Measurements from ENCODE around the gene ADAMTS2. TPM values are rescaled to one million over a fixed set of nuclear protein-coding genes. Genes with fewer than 3 reads are reported as not detected.
"Not testable (repeated sequence)": the region's sequence is repeated elsewhere in the genome, so short reads cannot be mapped to it uniquely, and the experiment has no call there.

The ADAMTS2 gene
- total RNA-seq, 1 experiment from 2014 or later: 0.02 TPM

DNA sequence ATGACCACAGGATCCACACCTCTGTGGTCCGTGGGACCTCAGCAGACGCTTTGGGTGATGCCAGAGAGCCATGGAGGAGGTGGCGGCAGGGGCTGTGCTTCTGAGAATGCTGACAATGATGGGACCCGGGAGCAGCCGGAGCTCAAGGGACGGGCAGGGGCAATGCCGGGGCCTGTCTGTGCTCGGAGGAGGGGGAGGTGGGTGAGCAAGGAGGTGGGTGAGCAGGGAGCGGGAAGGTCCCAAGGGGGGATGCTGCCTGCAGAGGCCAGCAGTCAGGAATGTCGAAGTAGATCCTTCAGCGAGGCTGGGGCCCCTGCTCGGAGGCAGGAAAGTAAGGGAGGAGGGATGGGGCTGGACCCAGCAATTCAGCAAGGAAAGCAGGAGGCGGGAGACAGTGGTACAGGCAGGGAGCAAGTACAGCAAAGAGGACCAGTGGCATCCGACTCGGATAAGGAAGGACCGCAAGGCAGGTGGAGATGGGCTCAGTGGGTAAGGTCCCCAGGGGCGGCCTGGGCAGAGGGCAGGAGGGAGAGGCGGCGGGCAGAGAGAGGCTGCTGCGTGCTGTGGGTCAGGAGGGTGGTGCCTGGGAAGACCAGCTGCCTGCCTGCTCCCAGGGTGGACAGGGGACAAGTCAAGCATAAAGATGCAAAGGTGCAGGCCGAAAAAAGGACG is 49.0 kb downstream of the ADAMTS2 start:
- no peak for DNase-seq (ENCODE audit: low read depth)

DNA sequence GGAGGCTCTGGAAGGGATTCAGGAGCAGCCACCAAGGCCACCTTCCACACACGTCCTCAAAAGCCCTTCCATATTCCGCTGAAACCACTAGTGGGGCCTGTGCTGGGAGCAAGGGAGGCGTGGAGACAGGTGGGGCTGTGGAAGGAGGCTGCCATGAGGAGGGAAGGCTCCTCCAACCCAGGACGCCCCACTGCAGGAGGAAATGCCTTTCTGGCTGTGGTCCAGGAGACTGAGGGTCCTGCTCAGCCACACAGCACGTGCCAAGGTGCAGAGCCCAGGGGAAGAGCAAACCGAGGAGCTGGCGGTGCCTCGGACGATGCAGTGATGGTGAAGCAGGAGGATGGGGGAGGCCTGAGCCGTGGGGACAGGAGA is 49.5 kb downstream of the ADAMTS2 start:
- no peak for DNase-seq (ENCODE audit: low read depth)

DNA sequence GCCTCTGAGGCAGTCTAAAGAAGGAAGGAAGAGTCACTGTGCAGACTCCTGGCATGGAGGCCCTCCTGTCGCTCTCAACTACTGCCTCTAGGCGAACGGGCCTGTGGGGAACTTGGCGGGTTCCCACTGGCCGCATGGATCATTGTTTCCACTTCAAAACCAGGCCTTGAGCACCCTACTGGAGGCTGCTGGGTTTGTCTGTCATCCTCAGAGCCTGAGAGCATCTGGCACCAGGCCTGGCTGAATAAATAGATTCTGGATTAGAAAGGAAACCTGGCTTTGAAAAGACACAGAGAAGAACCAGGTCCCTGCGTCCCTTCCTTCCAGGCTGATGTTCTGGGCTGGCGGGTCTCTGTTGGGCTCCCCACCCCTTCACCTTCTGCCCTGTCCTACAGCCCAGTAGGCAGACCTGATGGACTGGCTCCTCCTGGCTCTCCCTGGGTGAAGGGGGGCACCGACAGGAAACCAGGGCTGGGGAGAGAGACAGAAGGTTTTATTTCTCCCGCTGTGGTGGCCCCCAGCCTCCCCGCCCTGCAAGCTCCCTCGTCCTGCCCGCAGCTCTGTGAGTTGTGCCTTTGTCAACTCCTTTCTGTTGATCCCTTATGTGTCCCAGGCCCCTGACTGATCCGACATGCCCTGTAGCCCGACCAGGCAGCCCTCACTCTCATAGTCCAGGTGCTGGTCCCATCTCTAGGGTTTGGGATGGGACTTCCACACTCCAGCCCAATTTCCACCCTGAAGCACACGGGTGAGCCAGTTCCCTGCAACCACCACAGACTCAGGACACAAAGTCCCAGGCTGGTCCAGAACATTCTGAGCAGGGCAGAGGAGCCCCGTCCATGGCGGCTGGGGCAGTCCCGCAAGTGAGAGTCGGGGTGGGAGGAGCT is 50.1 kb downstream of the ADAMTS2 start:
- peak; percentile 5 for DNase-seq (ENCODE audit: low read depth)

DNA sequence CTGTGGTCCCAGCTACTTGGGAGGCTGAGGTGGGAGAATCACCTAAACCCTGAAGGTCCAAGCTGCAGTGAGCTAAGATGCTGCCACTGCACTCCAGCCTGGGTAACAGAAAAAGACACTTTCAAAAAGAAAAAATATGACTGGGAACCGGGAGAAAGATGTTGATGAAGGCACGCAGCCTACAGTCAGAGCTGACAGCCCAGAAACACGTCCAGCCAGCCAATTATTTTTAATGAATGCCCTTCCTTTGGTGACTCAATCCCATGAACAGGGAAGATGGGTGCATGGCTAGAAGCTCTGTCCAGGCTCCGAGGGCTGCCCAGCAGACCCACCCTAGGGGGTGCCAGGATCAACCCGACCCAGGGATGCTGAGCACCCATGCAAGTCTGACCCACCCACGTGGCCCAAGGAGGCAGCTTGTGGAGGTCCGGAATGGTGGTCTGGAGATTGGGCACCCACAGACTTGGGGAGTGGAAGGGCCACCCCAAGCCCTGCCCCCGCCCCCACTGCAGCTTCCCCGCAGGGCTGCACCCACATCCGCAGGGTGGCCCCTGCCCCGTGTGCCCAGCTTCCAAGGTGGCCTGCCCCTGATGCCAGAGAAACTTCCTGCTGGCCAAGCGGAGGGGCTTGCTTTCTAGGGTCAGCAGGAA is 51.0 kb downstream of the ADAMTS2 start:
- DNase-seq (ENCODE audit: low read depth): no peak

DNA sequence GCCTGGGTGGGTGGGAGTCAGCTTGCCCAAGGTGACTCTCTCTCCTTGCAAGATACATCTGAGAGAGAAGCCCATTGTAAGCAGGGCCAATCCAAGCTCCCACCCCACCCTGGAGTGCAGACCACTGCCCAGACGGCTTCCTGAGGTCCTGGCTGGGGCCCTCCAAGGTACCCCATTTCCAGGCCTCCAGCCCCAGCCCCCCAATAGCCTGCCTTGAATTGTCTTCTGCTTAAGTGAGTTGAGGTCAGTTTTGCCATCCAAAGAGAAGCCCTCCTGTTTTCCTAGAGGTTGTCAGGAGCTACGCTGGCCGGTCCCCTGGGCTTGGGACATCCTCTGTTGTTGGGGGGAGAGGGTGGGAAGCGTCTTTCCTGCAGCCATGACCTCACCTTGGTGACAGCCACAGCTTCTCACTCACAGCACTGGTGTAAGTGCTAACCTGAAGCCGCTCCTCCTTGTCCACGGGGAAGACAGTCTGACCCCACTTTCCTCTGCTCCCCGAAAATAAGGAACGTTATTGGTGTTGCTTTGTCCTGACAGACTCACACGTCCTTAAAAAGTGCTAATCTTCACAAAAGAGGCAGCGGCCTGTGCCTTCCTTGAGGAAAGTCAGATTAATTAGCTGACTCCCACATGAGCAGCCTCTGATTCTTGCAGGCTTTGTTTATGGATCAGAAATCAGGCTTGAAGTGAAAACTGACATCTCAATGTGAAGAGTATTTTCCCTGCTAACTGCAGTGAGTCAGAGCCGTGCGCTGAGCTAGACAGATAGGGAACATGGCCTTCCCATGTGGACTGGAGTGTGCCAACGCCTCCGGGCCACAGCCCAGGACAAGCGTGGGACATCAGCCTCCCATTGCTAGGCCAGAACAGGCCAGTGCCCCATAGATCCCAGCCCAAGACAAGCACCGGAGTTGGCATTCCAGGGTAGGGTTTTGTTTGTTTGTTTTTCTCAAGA is 52.3 kb downstream of the ADAMTS2 start:
- no peak for DNase-seq (ENCODE audit: low read depth)

DNA sequence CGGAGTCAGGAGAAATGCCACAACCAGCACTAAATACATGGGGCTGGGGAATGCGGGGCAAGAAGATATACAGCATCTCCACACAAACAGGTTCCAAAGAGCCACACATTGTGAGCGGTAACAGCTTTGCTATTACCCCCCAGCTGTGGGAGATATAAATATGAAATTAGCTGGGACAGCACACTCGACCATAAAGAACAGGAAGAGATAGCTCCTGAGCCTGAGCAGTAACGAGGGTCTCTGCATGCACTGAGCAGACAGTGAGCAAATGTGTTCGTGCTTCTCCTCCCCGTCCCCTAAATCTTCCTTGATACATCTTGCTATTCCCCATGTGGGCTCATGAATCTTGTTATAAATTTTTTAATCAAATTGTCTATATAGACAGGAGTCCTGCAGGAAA is 53.1 kb downstream of the ADAMTS2 start:
- DNase-seq (ENCODE audit: low read depth): no peak

DNA sequence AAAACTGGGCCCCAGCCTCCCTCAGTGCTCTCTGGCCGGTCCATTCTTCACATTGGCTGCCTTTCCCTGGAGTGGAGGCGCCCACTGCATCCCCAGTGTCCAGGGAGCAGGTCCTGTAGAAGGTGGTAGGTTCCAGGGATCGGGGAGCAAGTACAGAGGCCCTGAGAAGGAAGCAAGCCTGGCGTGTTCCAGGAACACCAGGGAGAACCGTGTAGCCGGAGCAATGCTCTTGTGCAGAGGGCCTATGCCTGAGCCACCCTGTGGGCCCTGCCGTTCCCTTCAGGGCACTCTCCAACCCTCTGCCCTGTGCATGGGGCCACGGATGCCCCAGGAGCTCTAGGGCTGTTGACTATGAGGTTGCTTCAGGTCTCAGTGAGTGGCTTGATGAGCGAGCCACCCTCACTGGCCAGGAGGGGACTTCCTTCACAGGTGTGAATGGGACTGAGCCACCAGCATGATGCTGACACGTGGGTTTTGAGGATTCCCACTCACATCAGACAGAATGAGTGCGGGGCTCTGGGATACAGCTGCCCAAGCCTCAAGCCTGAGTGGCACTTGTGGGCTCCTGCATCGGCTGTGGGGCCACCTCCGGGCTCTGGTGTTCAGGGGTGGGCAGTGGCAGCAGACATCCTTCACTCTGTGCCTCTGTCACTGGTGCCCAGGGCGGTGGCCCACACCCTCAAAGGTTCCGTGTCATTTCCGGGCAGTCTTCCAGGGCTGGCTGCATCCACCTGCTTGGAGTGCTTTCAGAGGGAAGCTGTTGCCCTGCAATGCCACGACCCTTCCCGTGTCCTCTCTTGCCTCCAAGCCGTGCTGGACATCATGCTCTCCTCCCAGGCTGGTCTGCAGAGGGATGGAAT is 54.4 kb downstream of the ADAMTS2 start:
- DNase-seq (ENCODE audit: low read depth): no peak

DNA sequence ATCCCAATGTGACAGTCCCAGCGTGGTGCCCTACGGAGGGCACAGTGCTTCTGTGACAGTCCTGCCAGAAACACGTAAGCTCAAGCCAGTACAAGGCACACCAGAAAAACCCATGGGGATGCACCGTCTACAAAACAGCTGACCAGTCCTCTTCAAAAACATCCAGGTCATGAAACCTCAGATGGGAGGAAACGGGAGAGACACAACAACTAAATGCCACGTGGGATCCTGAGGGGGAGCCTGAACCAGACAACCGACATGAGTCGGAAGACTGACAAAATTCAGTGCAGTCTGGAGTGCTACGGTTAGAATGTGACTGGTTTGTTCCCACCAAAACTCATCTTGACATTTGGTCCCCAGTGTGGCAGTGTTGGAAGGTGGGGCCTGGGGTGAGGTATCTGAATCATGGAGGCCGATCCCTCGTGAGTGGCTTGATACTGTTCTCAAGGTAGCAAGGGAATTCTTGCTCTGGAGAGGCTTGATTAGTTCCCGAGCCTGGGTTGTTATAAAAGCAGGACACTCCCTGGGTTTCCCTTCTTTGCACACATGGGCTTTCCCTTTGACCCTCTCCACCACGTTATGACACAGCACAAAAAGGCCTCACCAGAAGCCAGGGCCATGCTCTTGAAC is 55.4 kb downstream of the ADAMTS2 start:
- DNase-seq (ENCODE audit: low read depth): no peak

DNA sequence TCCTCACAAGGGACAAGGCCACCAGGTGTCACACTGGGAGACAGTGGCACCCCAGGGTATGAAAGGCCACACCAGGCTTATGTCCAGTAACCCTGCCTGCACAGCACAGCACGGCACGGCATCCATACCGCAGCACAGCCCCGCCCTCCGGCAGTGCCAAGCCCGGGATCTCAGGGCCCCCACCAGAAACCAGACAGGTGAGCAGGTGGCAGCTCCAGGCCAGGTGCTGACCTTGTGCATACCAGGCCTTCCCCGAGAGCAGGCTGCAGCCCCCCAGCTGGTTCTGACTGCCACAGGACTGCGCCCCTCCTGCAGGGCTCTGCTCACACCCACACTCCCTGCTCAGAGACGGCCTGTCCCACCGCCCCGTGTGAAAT is 56.5 kb downstream of the ADAMTS2 start:
- DNase-seq (ENCODE audit: low read depth): no peak

DNA sequence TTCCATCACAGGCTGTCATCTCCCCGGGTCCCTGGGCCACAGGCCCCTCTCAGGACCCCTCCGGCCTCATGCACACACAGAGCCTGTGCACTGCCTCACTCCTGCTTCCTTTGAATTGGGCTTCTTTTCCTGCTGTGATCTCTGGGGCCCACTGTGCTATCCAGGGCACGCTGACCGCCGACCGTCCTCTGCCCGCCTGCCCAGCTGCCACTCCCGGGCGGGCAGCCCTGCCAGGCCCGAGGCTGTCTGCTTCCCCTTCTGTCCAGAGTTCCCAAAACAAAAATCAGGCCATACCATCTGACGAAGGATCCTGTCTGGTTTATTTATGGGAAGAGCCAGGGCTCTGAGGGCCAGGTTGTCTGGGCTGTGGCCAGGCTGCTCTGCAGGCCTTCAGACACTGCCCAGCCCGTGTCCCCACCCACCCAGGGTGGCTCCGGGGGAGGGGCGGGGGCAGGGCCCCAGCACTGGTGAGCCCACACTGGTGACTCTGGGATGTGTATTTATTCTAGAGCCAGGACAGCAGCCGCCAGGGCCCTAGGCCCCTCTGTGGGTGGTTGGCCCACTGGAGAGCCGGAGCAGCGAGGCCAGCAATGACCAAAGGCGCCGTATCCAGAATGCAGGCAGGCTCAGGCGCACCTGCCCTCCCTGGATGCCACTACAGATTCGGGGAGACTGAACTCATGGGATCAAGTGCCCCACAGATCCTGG is 57.0 kb downstream of the ADAMTS2 start:
- no peak for DNase-seq (ENCODE audit: low read depth)

DNA sequence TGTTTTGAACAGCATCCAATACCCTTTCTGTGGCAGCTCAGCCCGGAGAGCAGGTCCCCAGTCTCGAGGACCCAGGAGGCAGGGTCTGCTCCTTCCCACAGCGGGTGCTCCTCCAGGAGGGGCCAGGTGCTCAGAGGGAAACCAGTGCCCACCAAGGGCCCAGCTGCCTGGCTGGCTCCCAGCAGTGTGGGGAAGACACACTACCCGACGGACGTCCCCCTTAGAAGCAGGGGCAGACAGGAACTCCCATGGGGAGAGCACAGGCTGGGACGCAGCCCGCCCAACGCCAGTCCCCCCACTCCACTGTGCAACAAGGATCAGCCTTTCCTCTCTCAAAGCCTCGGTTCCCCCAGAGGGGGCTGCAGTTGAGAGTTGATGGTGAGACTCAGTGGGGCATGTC is 57.6 kb downstream of the ADAMTS2 start:
- no peak for DNase-seq (ENCODE audit: low read depth)

DNA sequence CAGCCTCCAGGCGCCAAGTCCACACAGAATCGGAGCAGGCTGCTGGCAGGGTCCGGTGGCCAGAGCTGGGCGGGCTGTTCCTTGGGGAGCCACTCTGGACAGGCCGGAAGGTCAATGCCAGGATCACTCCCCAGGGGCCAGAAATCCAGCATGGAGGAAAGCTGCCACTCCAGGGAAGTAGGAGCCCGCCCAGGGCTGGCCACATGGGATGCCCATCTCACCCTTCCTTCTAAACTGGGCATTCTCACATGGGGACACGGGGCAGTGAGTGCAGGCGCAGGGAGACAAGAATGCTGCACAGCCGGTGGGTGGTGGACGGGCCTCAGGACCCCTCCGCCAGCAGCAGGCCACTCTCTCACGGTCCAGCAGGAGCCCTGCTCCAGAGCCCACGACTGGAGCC is 58.2 kb downstream of the ADAMTS2 start:
- no peak for DNase-seq (ENCODE audit: low read depth)

DNA sequence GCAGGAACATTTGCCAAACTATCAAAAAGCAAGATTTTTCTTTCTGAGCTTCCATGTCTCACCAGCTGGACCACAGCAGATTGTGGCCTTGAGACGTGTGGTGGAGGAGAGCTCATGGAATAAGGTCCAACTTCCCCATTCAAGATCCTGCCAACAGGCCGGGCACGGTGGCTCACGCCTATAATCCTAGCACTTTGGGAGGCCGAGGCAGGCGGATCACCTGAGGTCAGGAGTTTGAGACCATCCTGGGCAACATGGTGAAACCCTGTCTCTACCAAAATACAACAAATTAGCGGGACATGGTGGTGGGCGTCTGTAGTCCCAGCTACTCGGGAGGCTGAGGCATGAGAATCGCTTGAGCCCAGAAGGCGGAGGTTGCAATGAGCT is 59.5 kb downstream of the ADAMTS2 start:
- not testable (repeated sequence) for DNase-seq (ENCODE audit: low read depth)

DNA sequence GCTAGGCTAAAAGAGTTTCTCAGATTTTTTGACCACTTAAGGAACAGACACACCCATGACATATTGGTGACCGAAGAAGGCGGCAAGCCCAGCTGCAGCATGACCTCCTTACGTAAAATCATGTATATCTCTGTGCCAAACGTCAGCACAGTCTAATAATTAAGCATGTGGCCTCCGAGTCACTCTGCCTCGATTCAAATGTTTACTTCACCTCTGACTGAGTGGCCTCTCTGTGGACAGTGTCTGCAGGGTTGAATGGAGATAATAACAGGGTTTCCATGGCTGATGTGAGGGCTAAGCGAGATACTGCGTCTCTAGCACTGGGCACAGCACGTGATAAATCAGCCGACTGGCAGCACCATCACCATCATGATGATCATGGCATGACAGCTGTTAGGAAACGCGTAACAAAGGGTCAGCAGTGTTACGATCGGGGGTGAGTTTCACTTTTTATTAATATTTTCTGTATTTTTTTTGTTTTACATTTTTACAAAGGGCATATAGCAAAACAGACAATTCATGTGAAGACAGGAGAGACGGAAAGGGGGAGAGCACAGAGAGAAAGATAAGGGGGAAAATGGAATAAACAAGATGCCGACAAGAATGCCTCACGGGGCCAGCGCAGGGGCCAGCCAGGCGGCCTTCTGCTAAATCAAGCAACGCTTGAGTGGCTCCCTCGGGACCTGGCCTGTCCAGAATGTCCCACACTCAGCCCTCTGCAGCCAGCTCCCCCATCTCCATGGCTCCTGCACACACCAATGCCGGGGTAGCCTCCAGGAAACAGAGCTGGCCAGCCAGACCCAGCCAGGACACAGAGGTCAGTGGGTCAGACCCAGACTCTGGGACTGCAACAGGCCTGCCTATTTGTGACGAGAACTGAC is 60.3 kb downstream of the ADAMTS2 start:
- DNase-seq (ENCODE audit: low read depth): no peak

DNA sequence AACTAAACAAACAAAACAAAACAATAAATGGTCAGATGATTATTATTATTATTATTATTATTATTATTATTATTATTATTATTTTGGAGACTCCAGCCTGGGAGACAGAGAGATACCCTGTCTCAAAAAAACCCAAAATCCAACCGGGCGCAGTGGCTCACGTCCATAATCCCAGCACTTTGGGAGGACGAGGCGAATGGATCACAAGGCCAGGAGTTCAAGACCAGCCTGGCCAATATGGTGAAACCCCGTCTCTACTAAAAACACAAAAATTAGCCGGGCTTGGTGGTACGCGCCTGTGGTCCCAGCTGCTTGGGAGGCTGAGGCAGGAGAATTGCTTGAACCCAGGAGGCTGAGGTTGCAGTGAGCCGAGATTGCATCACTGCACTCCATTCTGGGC is 61.4 kb downstream of the ADAMTS2 start:
- DNase-seq (ENCODE audit: low read depth): not testable (repeated sequence)

DNA sequence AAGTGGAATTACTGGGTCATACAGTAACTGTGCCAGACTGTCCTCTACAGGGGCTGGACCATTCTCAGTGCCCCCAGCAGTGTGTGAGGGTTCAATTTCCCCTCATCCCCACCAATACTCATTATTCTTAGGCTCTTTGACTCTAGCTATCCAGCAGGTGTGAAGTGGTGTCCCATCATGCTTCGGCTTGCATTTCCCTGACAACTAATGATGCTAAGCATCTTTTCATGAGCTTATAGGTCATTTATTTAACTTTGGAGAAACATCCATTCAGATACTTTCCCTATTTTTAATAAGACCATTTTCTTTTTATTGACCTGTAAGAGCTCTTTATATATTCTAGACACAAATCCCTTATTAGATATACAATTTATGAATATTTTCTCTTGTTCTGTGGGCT is 63.6 kb downstream of the ADAMTS2 start:
- DNase-seq (ENCODE audit: low read depth): no peak

DNA sequence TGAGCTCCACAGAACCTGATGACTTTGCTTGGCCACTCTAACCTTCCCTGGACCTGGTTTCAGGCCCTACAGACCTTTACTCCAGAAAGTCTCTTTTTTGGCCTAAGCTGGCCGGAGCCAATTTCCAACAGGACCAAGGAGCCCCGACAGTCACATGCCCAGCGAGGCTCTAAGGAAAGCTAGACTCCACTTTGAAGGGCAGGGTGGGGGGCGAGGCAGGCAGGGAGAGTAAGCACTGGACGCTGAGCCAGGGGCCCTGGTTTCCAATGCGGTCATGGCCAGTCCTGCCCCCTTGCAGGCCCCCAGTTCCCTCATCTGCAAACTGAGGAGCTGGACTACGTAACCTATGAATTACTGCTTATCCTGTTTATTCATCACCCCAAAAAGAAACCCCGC is 65.2 kb downstream of the ADAMTS2 start:
- DNase-seq (ENCODE audit: low read depth): no peak

DNA sequence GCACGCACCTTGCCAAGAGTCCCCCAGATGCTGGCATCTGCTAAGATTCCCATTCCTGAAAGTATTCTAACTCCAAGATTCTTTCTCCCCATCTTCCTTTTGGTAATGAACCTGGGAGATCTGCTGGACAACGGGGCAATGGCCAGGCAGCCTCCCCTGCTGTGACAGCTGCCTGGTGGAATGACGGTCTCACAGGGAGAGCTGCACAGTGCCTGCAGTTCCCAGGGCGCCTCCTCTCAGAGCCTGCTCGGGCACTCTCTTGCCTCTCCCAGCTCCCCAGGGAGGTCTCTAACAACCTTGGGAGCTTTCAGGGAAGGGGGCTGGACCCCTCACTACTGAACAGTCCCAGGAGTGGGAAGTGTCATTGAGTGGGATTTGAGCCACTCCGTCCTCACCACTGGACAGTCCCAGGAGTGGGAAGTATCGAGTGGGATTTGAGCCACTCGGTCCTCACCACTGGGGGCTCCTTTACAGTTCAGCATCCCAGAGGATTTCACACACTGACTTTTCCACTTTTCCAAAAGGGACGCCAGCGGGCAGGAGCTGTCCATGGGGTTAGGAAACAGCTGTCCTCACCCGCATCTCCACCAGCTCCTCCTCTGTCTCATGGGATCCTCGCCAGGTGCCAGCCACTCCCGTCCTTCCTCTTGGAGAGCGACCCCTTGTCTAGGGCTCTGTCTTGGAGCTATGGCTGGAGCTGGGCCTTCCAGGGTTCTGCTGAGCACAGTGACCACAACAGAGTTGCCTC is 65.7 kb downstream of the ADAMTS2 start:
- no peak for DNase-seq (ENCODE audit: low read depth)

Data from M059J (cell line).